GM12878 (cell line): ENCODE measurements around the gene AGAP1. TPM values are rescaled to one million over a fixed set of nuclear protein-coding genes. Genes with fewer than 3 reads are reported as not detected.

Experiments
- ATAC-seq: fragments of 200-7000 bp; cut with Tn5 transposase; 3 replicates; pipeline ENCODE4 v1.9.1; 2020; ENCODE audit warnings: mild to moderate bottlenecking, moderate library complexity
- BruUV-seq: library from RNA; stranded (reverse); fragments of 400-500 nt; replicated peaks from 2 replicates; lab custom pipeline; 2021; lab: Mats Ljungman, UMichigan
- CTCF ChIA-PET: fragments of 300-600 bp; sonication (Branson Sonifier 250); formaldehyde crosslinking; extraction: SDS; loops from one replicate; lab custom pipeline; 2021; ENCODE audit warnings: inconsistent platforms; lab: Yijun Ruan, JAX
- POLR2A ChIA-PET: fragments of 350-600 bp; formaldehyde crosslinking; extraction: SDS; loops from one replicate; lab custom pipeline; 2021; ENCODE audit warnings: inconsistent platforms; lab: Charles Lee
- RAD21 ChIA-PET: fragments of 300-600 bp; sonication (Branson Sonifier 250); formaldehyde crosslinking; loops from one replicate; lab custom pipeline; 2023; ENCODE audit warnings: antibody characterized with exemption; ENCODE audit not compliant: unreplicated experiment; lab: Charles Lee
- SMC1A ChIA-PET: fragments of 300-600 bp; sonication (Branson Sonifier 250); formaldehyde crosslinking; loops from one replicate; lab custom pipeline; 2023; ENCODE audit not compliant: unreplicated experiment, uncharacterized antibody; lab: Charles Lee
- DNase-seq: peaks from one replicate; pipeline ENCODE4 v3.0.0-alpha.2; 2011; ENCODE audit warnings: low read depth, low spot score
- FAIRE-seq: peaks from 3 replicates; lab custom pipeline; 2011; peaks lifted over from hg19 to GRCh38; lab: Jason Lieb, UNC
- H2AFZ ChIP-seq: 2 replicates; pipeline ENCODE4 v1.6.0; 2011; ENCODE audit warnings: low read depth, low read length, control low read depth; ENCODE audit not compliant: control insufficient read depth
- H3K27ac ChIP-seq: 2 replicates; pipeline ENCODE4 v1.5.1; 2011; ENCODE audit warnings: control low read depth; ENCODE audit not compliant: control insufficient read depth, insufficient read depth
- H3K27me3 ChIP-seq, 2 experiments: replicated peaks in 1 of 2; 2 replicates each; pipeline versions ENCODE4 v1.6.0 to v1.6.1; 2011; ENCODE audit warnings: low read length in 1 of 2; ENCODE audit not compliant: control insufficient read depth in 2 of 2, insufficient read depth in 2 of 2
- H3K36me3 ChIP-seq, 2 experiments: 2 replicates each; pipeline ENCODE4 v1.5.1; 2011; ENCODE audit warnings: low read length in 1 of 2; ENCODE audit not compliant: control insufficient read depth in 2 of 2, insufficient read depth in 2 of 2
- H3K4me1 ChIP-seq: 2 replicates; pipeline ENCODE4 v1.6.1; 2011; ENCODE audit warnings: mild to moderate bottlenecking, low read length, moderate library complexity, mixed read lengths; ENCODE audit not compliant: control insufficient read depth, insufficient read depth
- H3K4me2 ChIP-seq: 2 replicates; pipeline ENCODE4 v1.6.0; 2011; ENCODE audit warnings: control low read depth; ENCODE audit not compliant: control insufficient read depth, insufficient read depth
- H3K4me3 ChIP-seq: fragments of 200-600 bp; sonication (generic); 2 replicates; pipeline ENCODE4 v1.5.1; 2016
- H3K79me2 ChIP-seq: 2 replicates; pipeline ENCODE4 v1.6.0; 2011; ENCODE audit warnings: low read length; ENCODE audit not compliant: control insufficient read depth, insufficient read depth
- H3K9ac ChIP-seq: 2 replicates; pipeline ENCODE4 v1.8.0; 2011; ENCODE audit warnings: low read length, control low read depth, mixed read lengths; ENCODE audit not compliant: control insufficient read depth, insufficient read depth
- H3K9me3 ChIP-seq: replicated peaks from 3 replicates; pipeline ENCODE4 v1.5.1; 2011; ENCODE audit warnings: mild to moderate bottlenecking, low read length; ENCODE audit not compliant: control insufficient read depth, insufficient read depth
- H4K20me1 ChIP-seq: 2 replicates; pipeline ENCODE4 v1.6.0; 2011; ENCODE audit not compliant: control insufficient read depth, insufficient read depth
- CREM ChIP-seq: IDR thresholded peaks from 2 replicates; pipeline ENCODE4 v1.6.1; 2014; ENCODE audit warnings: antibody characterized with exemption, low read depth
- EED ChIP-seq: sonication (generic); IDR thresholded peaks from 2 replicates; pipeline ENCODE4 v1.6.1; 2016; ENCODE audit warnings: antibody characterized with exemption, low read depth
- IKZF1 ChIP-seq: fragments of 450-650 bp; conservative IDR thresholded peaks from 2 replicates; pipeline ENCODE4 v1.6.1; 2017; ENCODE audit warnings: antibody characterized with exemption, mild to moderate bottlenecking
- JUND ChIP-seq: IDR thresholded peaks from 2 replicates; pipeline ENCODE4 v1.6.1; 2012; ENCODE audit warnings: low read depth, mild to moderate bottlenecking, low read length, improper control_type of control experiment, moderate library complexity
- NFIC ChIP-seq: IDR thresholded peaks from 2 replicates; pipeline ENCODE4 v1.6.1; 2012; ENCODE audit warnings: low read depth, mild to moderate bottlenecking, inconsistent platforms, low read length, moderate library complexity
- POU2F2 ChIP-seq: IDR thresholded peaks from 3 replicates; pipeline ENCODE4 v1.6.1; 2011; ENCODE audit warnings: low read depth, mild to moderate bottlenecking, low read length, borderline replicate concordance
- WGBS: methylation state at CpG from one replicate; pipeline ENCODE4 v1.1.6; 2016; ENCODE audit warnings: low lambda C conversion rate; ENCODE audit not compliant: insufficient replicate concordance, insufficient coverage; ENCODE audit errors: missing lambda C conversion rate; 5-methylcytosine and 5-hydroxymethylcytosine counted together
- in situ Hi-C: fragments of 300-500 bp; cut with MboI; formaldehyde crosslinking; loops from 9 replicates; pipeline ENCODE4 v1.14.3; 2018; ENCODE audit warnings: mixed read lengths
- intact Hi-C: fragments of 100-400 bp; cut with micrococcal nuclease; formaldehyde crosslinking; loops from one replicate; pipeline ENCODE4 v1.14.2; 2022; ENCODE audit not compliant: unreplicated experiment
- polyA plus RNA-seq, 11 experiments: library from polyadenylated mRNA; depleted of rRNA in 4 of 11; unstranded in 6 of 11; stranded (reverse) in 5 of 11; fragments of >200 nt; fragmentation: Nextera tagmentation in 4 of 11; fragmentation: Illumina TruSeq in 1 of 11; extraction: Ambion mirVana in 4 of 11; extraction: Trizol in 1 of 11; gene quantifications; 1 replicate in 1 of 11; 2 replicates in 10 of 11; pipeline versions ENCODE4 v1.2.1 to v1.2.3, GENCODE V29; 2011 to 2016; ENCODE audit warnings: inconsistent platforms in 2 of 11, missing spikeins in 2 of 11, low read depth in 1 of 11
- total RNA-seq, 4 experiments: library from RNA; depleted of rRNA in 3 of 4; stranded (reverse); fragments of >200 nt in 3 of 4; fragmentation: Illumina TruSeq in 1 of 4; extraction: Trizol in 1 of 4; gene quantifications; 2 replicates each; pipeline versions ENCODE4 v1.2.1 to v1.2.3, GENCODE V29; 2013 to 2021
- TF ChIP-seq, protein P1 (sequence below): fragments of 450-650 bp; IDR thresholded peaks from 2 replicates; pipeline ENCODE4 v1.6.1; 2018; ENCODE audit warnings: mild to moderate bottlenecking, low read depth, moderate library complexity; ENCODE audit not compliant: partially characterized antibody
- TF ChIP-seq, protein P2 (sequence below): fragments of 450-650 bp; IDR thresholded peaks from 2 replicates; pipeline ENCODE4 v1.6.1; 2017; ENCODE audit warnings: mild to moderate bottlenecking, low read depth, inconsistent platforms; ENCODE audit not compliant: poor library complexity, severe bottlenecking

Gene AGAP1
- total and polyA plus RNA-seq, 10 of the 15 experiments (the other 5 are each of a cell fraction or from before 2014, with no cell fraction given), result 0.05 to 0.15 (median 0.06) TPM; not detected in 7

DNA sequence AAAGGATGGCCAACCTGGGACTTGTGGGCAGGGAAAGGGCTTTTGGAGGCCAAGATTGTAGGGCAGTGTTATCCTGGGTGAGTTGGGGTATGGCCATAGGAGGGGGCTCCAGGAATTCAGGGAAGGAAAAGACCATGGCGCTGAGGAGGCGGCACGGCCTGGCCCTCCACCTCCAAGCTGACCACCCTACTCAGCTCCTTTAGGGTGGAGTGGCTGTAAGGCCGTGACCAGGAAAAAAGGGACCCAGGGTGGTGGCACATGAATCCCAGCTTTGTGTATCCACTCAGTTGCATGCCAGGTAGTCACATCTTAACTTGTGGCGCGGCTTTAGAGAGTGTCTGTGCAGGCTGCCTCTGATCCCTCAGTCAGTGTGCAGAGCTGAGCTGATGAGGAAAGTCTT, 168.1 kb downstream of the AGAP1 start (continued):
- TF ChIP-seq, protein P1, sequence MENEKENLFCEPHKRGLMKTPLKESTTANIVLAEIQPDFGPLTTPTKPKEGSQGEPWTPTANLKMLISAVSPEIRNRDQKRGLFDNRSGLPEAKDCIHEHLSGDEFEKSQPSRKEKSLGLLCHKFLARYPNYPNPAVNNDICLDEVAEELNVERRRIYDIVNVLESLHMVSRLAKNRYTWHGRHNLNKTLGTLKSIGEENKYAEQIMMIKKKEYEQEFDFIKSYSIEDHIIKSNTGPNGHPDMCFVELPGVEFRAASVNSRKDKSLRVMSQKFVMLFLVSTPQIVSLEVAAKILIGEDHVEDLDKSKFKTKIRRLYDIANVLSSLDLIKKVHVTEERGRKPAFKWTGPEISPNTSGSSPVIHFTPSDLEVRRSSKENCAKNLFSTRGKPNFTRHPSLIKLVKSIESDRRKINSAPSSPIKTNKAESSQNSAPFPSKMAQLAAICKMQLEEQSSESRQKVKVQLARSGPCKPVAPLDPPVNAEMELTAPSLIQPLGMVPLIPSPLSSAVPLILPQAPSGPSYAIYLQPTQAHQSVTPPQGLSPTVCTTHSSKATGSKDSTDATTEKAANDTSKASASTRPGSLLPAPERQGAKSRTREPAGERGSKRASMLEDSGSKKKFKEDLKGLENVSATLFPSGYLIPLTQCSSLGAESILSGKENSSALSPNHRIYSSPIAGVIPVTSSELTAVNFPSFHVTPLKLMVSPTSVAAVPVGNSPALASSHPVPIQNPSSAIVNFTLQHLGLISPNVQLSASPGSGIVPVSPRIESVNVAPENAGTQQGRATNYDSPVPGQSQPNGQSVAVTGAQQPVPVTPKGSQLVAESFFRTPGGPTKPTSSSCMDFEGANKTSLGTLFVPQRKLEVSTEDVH, result no peak
- TF ChIP-seq POU2F2 (no peak), NFIC (no peak), IKZF1 (no peak)
- TF ChIP-seq, protein P2, sequence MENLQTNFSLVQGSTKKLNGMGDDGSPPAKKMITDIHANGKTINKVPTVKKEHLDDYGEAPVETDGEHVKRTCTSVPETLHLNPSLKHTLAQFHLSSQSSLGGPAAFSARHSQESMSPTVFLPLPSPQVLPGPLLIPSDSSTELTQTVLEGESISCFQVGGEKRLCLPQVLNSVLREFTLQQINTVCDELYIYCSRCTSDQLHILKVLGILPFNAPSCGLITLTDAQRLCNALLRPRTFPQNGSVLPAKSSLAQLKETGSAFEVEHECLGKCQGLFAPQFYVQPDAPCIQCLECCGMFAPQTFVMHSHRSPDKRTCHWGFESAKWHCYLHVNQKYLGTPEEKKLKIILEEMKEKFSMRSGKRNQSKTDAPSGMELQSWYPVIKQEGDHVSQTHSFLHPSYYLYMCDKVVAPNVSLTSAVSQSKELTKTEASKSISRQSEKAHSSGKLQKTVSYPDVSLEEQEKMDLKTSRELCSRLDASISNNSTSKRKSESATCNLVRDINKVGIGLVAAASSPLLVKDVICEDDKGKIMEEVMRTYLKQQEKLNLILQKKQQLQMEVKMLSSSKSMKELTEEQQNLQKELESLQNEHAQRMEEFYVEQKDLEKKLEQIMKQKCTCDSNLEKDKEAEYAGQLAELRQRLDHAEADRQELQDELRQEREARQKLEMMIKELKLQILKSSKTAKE, result no peak

DNA sequence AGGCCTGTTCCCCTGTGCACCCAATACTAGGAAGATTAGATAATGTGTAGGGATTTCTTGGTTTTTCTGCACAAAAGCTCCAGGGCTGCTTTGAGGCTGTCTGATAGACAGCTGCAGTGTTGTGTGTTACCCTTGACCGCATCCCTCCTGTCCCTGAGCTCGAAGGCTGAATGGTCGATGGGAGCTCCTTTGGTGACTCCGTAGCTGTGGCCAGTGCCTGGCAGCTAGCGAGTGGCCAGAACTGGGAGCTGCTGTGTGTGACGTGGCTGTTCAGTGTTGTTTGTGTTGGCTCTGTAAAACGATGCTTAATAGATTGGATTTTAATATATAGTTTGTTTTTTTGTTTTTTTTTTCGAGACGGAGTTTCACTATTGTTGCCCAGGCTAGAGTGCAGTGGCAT, 170.0 kb downstream of the AGAP1 start:
- ATAC-seq (no peak), DNase-seq (no peak), FAIRE-seq (no peak)
- Histone ChIP-seq H3K79me2 (no peaks in the 10 kb centered on the region), H3K36me3 (no peaks in the 10 kb centered on the region), H3K9ac (no peak overlapping the region), H3K4me1 (no peaks in the 10 kb centered on the region), H3K9me3 (no peaks in the 10 kb centered on the region), H3K27me3 (peaks cover 2 to 4% of the 10 kb centered on the region in 2 experiments; a peak in 3 of 4 replicates), H3K4me3 (no peak overlapping the region), H3K27ac (no peak overlapping the region), H2AFZ (no peak overlapping the region), H3K4me2 (no peak overlapping the region), H4K20me1 (no peaks in the 10 kb centered on the region)
- RAD21 ChIA-PET, result no interaction called here
- POLR2A ChIA-PET, result no interaction called here
- no TSS peak for BruUV-seq
- TF ChIP-seq JUND, result no peak
- TF ChIP-seq POU2F2, result no peak
- no peak for TF ChIP-seq EED
- no peak for TF ChIP-seq CREM
- in situ Hi-C loops (no loop called here), intact Hi-C loops (no loop called here)
- CTCF ChIA-PET, result no interaction called here
- WGBS, result 12% methylated on average over 9 of the region's 9 CpGs
- SMC1A ChIA-PET, result no interaction called here
